HG02885 (cell line): ENCODE results near the gene CSHL1.
"Not testable (repeated sequence)": the region's sequence is repeated elsewhere in the genome, so short reads cannot be mapped to it uniquely, and the experiment has no call there.

Experiments used
- ATAC-seq: cut with Tn5 transposase; IDR thresholded peaks from one replicate; pipeline ENCODE4 v1.9.1; 2021; ENCODE audit warnings: mild to moderate bottlenecking; ENCODE audit not compliant: unreplicated experiment, poor library complexity

The CSHL1 gene

GRCh38 chr17:63892316-63893037, 18.6 kb downstream of the CSHL1 start:
- ATAC-seq = not testable (repeated sequence)

DNA sequence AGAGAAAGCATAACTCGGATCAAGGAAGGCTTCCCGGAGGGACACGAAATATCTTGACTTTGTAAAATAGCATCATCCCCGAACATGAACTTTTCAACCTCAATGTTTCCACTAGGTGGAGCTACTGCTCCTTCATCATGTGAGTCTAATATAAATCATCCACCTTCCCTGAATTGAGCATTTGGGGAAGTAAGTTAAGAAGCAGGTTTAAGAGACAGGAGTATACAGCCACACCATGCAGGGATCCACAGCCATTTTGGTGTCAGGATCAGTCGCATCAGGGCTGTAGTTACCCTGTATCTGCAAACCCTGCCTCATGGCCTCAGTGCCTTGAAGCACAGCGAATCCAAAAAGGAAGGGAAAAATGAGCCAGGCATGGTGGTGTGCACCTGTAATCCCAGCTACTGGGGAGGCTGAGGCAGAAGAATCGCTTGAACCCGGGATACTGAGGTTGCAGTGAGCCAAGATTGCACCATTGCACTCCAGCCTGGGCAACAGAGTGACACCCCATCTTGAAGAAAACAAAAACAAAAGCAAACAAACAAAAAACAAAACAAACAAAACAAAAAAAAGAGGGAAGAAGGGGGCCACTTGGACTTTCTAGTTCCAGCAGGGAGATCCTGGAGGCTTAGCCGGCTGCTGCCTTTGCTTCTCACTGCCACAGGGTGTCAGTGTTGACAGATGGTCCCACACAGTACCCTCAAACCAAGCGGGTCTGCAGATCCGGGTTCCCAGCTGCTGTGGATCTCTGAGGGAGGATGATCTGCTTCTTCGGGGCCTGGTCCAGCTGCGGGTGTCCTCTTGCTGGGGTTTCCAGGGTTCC, 21.8 kb downstream of the CSHL1 start:
- not testable (repeated sequence) for ATAC-seq

DNA sequence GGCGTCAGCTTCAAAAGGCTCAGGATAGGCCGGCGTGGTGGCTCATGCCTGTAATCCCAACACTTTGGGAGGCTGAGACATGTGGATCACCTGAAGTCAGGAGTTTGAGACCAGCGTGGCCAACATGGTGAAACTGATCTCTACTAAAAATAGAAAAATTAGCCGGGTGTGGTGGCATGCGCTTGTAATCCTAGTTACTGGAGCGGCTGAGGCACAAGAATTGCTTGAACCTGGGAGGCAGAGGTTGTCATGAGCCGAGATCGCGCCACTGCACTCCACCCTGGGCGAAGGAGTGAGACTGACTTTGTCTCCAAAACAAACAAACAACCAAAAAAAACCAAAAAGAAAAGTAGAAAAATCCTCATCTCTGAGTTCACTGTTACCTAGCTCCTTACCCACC, 25.9 kb downstream of the CSHL1 start:
- ATAC-seq = not testable (repeated sequence)

DNA sequence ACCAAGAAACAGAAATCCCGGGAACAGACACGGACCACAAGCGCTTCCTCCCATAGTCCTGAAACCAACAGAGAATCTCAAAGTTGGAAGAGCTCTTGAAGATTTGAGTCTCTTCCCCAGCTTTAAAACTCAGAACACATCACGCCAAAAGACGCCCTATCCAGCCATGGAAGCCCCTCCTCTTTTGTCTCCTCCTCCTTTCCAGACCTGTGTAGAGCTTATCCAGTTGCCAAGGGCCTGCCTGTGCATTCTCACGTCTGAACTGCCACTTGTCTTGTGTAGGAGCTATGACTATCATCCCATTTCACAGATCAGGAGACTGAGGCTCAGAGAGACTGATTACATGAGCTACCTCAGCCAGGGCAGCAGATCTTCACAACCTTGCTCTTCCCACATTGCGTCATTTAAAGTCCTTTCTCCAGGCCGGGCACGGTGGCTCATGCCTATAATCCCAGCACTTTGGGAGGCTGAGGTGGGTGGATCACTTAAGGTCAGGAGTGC, 28.4 kb downstream of the CSHL1 start:
- ATAC-seq = not testable (repeated sequence)

GRCh38 chr17:63881935-63882601, 29.0 kb downstream of the CSHL1 start, which contains the start of gene GH2:
GH2 (minus strand) TSS chr17:63881944; CDS start chr17:63881801, 143 bp downstream.
- no peak for ATAC-seq

DNA sequence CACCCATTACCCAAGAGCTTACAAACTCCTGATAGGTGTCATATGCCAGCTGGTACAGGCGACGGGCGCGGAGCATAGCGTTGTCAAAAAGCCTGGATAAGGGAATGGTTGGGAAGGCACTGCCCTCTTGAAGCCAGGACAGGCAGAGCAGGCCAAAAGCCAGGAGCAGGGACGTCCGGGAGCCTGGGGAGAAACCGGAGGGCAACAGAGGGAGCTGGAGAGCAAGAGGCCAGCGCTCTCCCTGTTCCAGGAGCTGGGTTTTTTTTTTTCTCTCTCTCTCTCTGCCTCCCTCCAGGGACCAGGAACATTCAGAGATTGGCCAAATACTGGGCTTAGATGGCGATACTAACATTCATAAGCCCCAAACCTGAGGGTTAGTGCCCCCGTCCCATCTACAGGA, 29.7 kb downstream of the CSHL1 start:
- ATAC-seq = not testable (repeated sequence)

GRCh38 chr17:63880706-63881105, 30.4 kb downstream of the CSHL1 start:
- ATAC-seq = no peak

DNA sequence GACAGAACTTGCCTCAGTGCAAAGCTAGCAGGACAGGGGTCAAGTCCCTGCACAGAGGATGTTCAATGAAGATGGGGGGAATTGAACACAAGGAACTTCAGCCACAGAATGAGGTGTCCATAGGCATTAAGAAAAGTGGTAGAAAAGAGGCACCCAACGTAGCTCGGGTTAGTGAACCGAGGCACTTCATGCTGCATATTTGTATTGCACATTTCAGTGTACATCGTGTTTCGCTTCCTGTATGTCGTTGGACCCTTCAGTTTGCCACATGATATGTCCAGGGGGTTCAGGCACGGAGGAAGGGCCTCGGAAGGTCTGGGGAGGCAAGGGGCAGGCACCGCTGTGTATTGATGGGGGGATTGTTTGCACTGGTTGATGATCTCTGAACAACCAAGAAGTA, 32.6 kb downstream of the CSHL1 start:
- not testable (repeated sequence) for ATAC-seq

- ATAC-seq = not testable (repeated sequence)
These were observed 36.4 kb downstream of the CSHL1 start for GRCh38 chr17:63874693-63875092.

DNA sequence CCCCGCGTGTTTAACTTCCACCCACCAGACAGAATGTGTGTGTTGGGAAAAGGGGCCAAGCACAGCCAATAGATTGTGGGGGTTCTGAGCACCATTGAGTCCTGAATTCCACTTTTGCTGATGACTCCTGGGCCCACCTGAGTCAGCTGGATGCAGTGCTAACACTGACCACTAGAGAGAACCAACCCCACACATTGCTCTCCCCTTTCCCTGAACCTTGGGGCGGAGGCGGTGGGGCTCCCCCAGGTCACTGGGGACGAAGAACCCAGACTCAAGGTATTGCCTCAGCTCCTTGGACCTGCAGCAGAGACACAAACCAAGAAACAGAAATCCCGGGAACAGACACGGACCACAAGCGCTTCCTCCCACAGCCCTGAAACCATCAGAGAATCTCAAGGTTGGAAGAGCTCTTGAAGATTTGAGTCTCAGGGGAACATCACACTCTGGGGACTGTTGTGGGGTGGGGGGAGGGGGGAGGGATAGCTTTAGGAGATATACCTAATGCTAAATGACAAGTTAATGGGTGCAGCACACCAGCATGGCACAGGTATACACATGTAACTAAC, 36.9 kb downstream of the CSHL1 start:
- not testable (repeated sequence) for ATAC-seq

- ATAC-seq = not testable (repeated sequence)
These were observed 37.5 kb downstream of the CSHL1 start, which contains the start of gene CSH2 for GRCh38 chr17:63873577-63873976. CSH2 (minus strand) TSS chr17:63873677; CDS start chr17:63873614, 63 bp downstream.

DNA sequence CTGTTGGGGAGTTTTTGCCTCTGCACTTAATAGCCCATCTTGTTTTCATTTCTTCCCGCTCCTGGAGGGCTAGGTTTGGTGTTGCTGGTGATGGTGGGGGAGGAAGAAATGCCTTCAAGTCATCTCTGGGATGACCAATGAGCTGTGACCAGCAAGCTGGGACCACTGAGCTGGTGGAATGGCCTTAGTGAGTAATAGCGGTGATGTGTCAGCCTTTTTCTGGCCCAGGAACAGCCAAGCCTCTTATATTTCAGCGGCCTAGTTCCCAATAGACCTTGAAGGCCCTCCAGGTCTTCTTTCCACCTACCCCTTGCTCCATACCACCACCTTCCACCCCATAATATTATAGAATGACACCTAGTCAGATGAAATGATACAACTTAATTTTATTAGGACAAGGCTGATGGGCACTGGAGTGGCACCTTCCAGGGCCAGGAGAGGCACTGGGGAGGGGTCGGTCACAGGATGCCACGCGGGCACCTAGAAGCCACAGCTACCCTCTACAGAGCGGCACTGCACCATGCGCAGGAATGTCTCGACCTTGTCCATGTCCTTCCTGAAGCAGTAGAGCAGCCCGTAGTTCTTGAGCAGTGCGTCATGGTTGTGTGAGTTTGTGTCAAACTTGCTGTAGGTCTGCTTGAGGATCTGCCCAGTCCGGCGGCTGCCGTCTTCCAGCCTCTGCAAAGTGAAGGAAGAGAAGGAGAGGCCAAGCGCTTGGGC, 39.3 kb downstream of the CSHL1 start:
- ATAC-seq = not testable (repeated sequence)

GRCh38 chr17:63870292-63870665, 40.8 kb downstream of the CSHL1 start:
- ATAC-seq = not testable (repeated sequence)

GRCh38 chr17:63869491-63870291, 41.4 kb downstream of the CSHL1 start:
- ATAC-seq = not testable (repeated sequence)

DNA sequence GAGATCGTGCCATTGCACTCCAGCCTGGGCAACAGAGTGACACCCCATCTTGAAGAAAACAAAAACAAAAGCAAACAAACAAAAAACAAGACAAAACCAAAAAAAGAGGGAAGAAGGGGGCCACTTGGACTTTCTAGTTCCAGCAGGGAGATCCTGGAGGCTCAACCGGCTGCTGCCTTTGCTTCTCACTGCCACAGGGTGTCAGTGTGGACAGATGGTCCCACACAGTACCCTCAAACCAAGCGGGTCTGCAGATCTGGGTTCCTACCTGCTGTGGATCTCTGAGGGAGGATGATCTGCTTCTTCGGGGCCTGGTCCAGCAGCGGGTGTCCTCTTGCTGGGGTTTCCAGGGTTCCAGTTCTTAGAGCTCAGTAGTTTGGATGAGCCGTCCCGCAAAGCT, 44.4 kb downstream of the CSHL1 start:
- not testable (repeated sequence) for ATAC-seq
